K562 (cell line): ENCODE data around the gene FBXO28. TPM values are rescaled to one million over a fixed set of nuclear protein-coding genes. Genes with fewer than 3 reads are reported as not detected.

ENCODE experiments used
- ARHGAP35 ChIP-seq: fragments of 450-650 bp; IDR thresholded peaks from 2 replicates; pipeline ENCODE4 v1.6.1; 2018; ENCODE audit not compliant: partially characterized antibody
- CBX1 ChIP-seq: sonication (generic); IDR thresholded peaks from 2 replicates; pipeline ENCODE4 v1.6.1; 2016; ENCODE audit warnings: antibody characterized with exemption, low read depth, mild to moderate bottlenecking
- FOSL1 ChIP-seq: fragments of 200-800 bp; sonication (Bioruptor generic); conservative IDR thresholded peaks from 2 replicates; pipeline ENCODE4 v1.6.1; 2016; ENCODE audit warnings: missing genetic modification characterization, missing compliant biosample characterization
- JUN ChIP-seq, 2 experiments: sonication (generic) in 1 of 2; formaldehyde crosslinking in 1 of 2; IDR thresholded peaks; 2 replicates each; pipeline versions ENCODE4 v1.6.1 to v1.8.0; 2012 to 2022; ENCODE audit warnings: borderline replicate concordance in 2 of 2, mild to moderate bottlenecking in 2 of 2, improper control_type of control experiment in 1 of 2, low read depth in 1 of 2, low read length in 1 of 2, missing genetic modification reagents in 1 of 2
- KHSRP ChIP-seq: fragments of 450-650 bp; IDR thresholded peaks from 2 replicates; pipeline ENCODE4 v1.6.1; 2017
- MTA3 ChIP-seq: fragments of 450-650 bp; formaldehyde crosslinking; IDR thresholded peaks from 2 replicates; pipeline ENCODE4 v1.6.1; 2017; ENCODE audit warnings: mild to moderate bottlenecking, borderline replicate concordance
- NFIC ChIP-seq: fragments of 450-650 bp; IDR thresholded peaks from 2 replicates; pipeline ENCODE4 v1.6.1; 2017; ENCODE audit warnings: mild to moderate bottlenecking, inconsistent platforms
- POLR2G ChIP-seq: fragments of 200-400 bp; formaldehyde crosslinking; IDR thresholded peaks from 2 replicates; pipeline ENCODE4 v1.6.1; 2017; ENCODE audit warnings: low read depth, mild to moderate bottlenecking, antibody characterized with exemption, low read length, moderate library complexity
- PRMT5 ChIP-seq: sonication (generic); formaldehyde crosslinking; IDR thresholded peaks from 2 replicates; pipeline ENCODE4 v1.5.0; 2020; ENCODE audit warnings: missing genetic modification reagents
- THRAP3 ChIP-seq: fragments of 450-650 bp; IDR thresholded peaks from 2 replicates; pipeline ENCODE4 v1.6.1; 2016; ENCODE audit warnings: mild to moderate bottlenecking, inconsistent platforms, borderline replicate concordance
- XRCC3 ChIP-seq: fragments of 450-650 bp; IDR thresholded peaks from 2 replicates; pipeline ENCODE4 v1.6.1; 2017; ENCODE audit warnings: mild to moderate bottlenecking, moderate library complexity
- ZBTB7A ChIP-seq: IDR thresholded peaks from 2 replicates; pipeline ENCODE4 v1.6.1; 2011; ENCODE audit warnings: low read depth, mild to moderate bottlenecking, low read length, moderate library complexity, borderline replicate concordance; ENCODE audit not compliant: control insufficient read depth
- ZFPM2 ChIP-seq: fragments of 250-450 bp; sonication (Bioruptor Pico); IDR thresholded peaks from 2 replicates; pipeline ENCODE4 v1.5.1; 2022; ENCODE audit warnings: mild to moderate bottlenecking
- ZNF316 ChIP-seq: fragments of 450-650 bp; IDR thresholded peaks from 2 replicates; pipeline ENCODE4 v1.6.1; 2016
- polyA plus RNA-seq, 8 experiments: library from polyadenylated mRNA; depleted of rRNA in 4 of 8; stranded (reverse) in 5 of 8; unstranded in 3 of 8; fragments of >200 nt; fragmentation: Nextera tagmentation in 2 of 8; fragmentation: Illumina TruSeq in 1 of 8; extraction: Ambion mirVana in 2 of 8; extraction: Trizol in 1 of 8; gene quantifications; 2 replicates each; pipeline versions ENCODE4 v1.2.1 to v1.2.3, GENCODE V29; 2011 to 2014; ENCODE audit warnings: inconsistent platforms in 1 of 8, missing spikeins in 1 of 8
- total RNA-seq, 7 experiments: library from RNA; depleted of rRNA in 6 of 7; stranded (reverse); fragments of >200 nt in 6 of 7; fragmentation: Illumina TruSeq in 2 of 7; extraction: Trizol in 2 of 7; gene quantifications; 2 replicates each; pipeline versions ENCODE4 v1.2.1 to v1.2.3, GENCODE V29; 2011 to 2021; ENCODE audit warnings: low replicate concordance in 1 of 7
- TF ChIP-seq, protein P1 (sequence below): sonication (generic); formaldehyde crosslinking; IDR thresholded peaks from 2 replicates; pipeline ENCODE4 v1.8.1; 2023; ENCODE audit warnings: mild to moderate bottlenecking, missing genetic modification reagents
- TF ChIP-seq, protein P2 (sequence below): fragments of 200-800 bp; sonication (Bioruptor generic); IDR thresholded peaks from 2 replicates; pipeline ENCODE4 v1.6.1; 2017; ENCODE audit warnings: missing genetic modification characterization, missing compliant biosample characterization
- TF ChIP-seq, protein P3 (sequence below): fragments of 250-450 bp; sonication (Bioruptor Pico); IDR thresholded peaks from 2 replicates; pipeline ENCODE4 v1.9.0; 2021; ENCODE audit warnings: mild to moderate bottlenecking, inconsistent platforms

Gene FBXO28
- total and polyA plus RNA-seq, 9 of the 15 experiments (the other 6 are each of a cell fraction or from before 2014, with no cell fraction given): 4.1 to 34.8 (median 25.3) TPM

DNA sequence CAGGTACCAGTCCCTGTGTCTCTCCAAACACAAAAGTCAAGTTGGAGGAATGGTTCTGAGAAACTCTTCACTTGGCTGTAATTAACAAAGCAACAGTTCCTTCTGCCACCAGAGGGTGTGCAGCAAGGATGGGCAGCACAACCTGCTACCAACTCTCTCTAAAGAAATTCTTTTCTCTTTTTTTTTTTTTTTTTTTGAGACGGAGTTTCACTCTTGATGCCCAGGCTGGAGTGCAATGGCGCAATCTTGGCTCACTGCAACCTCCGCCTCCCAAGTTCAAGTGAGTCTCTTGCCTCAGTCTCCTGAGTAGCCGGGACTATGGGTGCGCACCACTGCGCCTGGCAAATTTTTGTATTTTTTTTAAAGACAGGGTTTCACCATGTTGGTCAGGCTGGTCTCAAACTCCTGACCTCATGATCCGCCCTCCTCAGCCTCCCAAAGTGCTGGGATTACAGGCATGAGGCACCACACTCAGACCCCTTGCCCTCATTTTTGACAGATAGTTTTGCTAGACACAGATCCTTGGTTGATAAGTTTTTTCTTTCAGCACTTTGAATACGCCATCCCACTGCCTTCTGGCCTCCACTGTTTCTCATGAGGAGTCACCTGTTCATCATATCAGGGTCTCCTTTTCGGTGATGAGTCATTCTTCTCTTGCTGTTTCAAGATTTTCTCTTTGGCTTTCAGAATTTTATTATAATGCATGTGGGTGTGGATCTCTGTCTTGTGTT is 57.0 kb downstream of the FBXO28 start (continued):
- TF ChIP-seq, protein P1, sequence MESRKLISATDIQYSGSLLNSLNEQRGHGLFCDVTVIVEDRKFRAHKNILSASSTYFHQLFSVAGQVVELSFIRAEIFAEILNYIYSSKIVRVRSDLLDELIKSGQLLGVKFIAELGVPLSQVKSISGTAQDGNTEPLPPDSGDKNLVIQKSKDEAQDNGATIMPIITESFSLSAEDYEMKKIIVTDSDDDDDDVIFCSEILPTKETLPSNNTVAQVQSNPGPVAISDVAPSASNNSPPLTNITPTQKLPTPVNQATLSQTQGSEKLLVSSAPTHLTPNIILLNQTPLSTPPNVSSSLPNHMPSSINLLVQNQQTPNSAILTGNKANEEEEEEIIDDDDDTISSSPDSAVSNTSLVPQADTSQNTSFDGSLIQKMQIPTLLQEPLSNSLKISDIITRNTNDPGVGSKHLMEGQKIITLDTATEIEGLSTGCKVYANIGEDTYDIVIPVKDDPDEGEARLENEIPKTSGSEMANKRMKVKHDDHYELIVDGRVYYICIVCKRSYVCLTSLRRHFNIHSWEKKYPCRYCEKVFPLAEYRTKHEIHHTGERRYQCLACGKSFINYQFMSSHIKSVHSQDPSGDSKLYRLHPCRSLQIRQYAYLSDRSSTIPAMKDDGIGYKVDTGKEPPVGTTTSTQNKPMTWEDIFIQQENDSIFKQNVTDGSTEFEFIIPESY (CRISPR knock-in tag): peak; percentile 60; the same call in 1 of the 2 replicates
- TF ChIP-seq JUN (IDR thresholded peaks at IDR 0.05; ENCODE audit: borderline replicate concordance, low read depth, low read length) (peak; percentile 93), JUN (CRISPR knock-in tag; IDR thresholded peaks at IDR 0.05; ENCODE audit: borderline replicate concordance) (no peak), PRMT5 (CRISPR knock-in tag) (no peak), XRCC3 (0 out of 2 replicates have a peak, but pooled peaks have one; percentile 57), THRAP3 (0 out of 2 replicates have a peak, but pooled peaks have one; percentile 58), CBX1 (peak; percentile 60; the same call in 1 of the 2 replicates), NFIC (peak; percentile 21; the same call in 1 of the 2 replicates), ZBTB7A (peak; percentile 56; the same call in 1 of the 2 replicates), POLR2G (no peak), KHSRP (no peak), FOSL1 (tag) (peak; percentile 67), MTA3 (peak; percentile 39; the same call in 1 of the 2 replicates), ZFPM2 (no peak), ARHGAP35 (no peak), ZNF316 (peak; percentile 32; the same call in 1 of the 2 replicates)
- TF ChIP-seq, protein P2, sequence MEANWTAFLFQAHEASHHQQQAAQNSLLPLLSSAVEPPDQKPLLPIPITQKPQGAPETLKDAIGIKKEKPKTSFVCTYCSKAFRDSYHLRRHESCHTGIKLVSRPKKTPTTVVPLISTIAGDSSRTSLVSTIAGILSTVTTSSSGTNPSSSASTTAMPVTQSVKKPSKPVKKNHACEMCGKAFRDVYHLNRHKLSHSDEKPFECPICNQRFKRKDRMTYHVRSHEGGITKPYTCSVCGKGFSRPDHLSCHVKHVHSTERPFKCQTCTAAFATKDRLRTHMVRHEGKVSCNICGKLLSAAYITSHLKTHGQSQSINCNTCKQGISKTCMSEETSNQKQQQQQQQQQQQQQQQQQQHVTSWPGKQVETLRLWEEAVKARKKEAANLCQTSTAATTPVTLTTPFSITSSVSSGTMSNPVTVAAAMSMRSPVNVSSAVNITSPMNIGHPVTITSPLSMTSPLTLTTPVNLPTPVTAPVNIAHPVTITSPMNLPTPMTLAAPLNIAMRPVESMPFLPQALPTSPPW: no peak
- TF ChIP-seq, protein P3, sequence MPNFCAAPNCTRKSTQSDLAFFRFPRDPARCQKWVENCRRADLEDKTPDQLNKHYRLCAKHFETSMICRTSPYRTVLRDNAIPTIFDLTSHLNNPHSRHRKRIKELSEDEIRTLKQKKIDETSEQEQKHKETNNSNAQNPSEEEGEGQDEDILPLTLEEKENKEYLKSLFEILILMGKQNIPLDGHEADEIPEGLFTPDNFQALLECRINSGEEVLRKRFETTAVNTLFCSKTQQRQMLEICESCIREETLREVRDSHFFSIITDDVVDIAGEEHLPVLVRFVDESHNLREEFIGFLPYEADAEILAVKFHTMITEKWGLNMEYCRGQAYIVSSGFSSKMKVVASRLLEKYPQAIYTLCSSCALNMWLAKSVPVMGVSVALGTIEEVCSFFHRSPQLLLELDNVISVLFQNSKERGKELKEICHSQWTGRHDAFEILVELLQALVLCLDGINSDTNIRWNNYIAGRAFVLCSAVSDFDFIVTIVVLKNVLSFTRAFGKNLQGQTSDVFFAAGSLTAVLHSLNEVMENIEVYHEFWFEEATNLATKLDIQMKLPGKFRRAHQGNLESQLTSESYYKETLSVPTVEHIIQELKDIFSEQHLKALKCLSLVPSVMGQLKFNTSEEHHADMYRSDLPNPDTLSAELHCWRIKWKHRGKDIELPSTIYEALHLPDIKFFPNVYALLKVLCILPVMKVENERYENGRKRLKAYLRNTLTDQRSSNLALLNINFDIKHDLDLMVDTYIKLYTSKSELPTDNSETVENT (CRISPR knock-in tag): no peak
